HepG2 (cell line): ENCODE data around the gene RILPL1. TPM values are rescaled to one million over a fixed set of nuclear protein-coding genes. Genes with fewer than 3 reads are reported as not detected.

ENCODE experiments used
- ARID3A ChIP-seq: IDR thresholded peaks from 2 replicates; pipeline ENCODE4 v1.6.1; 2012; ENCODE audit warnings: low read depth, low read length, improper control_type of control experiment
- ARID4A ChIP-seq: sonication (generic); formaldehyde crosslinking; IDR thresholded peaks from 2 replicates; pipeline ENCODE4 v1.5.0; 2020; ENCODE audit warnings: mild to moderate bottlenecking, missing genetic modification reagents, borderline replicate concordance
- CBX2 ChIP-seq, 2 experiments: fragments of 200-600 bp in 1 of 2; sonication (generic); formaldehyde crosslinking in 1 of 2; IDR thresholded peaks; 2 replicates each; pipeline versions ENCODE4 v1.7.0 to v1.8.1; 2018 to 2022; ENCODE audit warnings: low read depth in 2 of 2, low read length in 1 of 2, mild to moderate bottlenecking in 1 of 2, missing genetic modification reagents in 1 of 2
- EZH2 ChIP-seq: conservative IDR thresholded peaks from 2 replicates; pipeline ENCODE4 v1.6.1; 2012; ENCODE audit warnings: mild to moderate bottlenecking, low read depth, low read length, moderate library complexity
- FOXK2 ChIP-seq: fragments of 450-650 bp; IDR thresholded peaks from 2 replicates; pipeline ENCODE4 v1.6.1; 2016
- HOMEZ ChIP-seq: IDR thresholded peaks from 2 replicates; pipeline ENCODE4 v1.6.1; 2016; ENCODE audit warnings: low read depth
- NCOA2 ChIP-seq: sonication (generic); formaldehyde crosslinking; IDR thresholded peaks from 2 replicates; pipeline ENCODE4 v1.8.0; 2022; ENCODE audit warnings: inconsistent platforms
- NFYC ChIP-seq: IDR thresholded peaks from 2 replicates; pipeline ENCODE4 v1.6.1; 2016; ENCODE audit warnings: missing genetic modification reagents, missing compliant biosample characterization
- PAXIP1 ChIP-seq: sonication (generic); formaldehyde crosslinking; conservative IDR thresholded peaks from 2 replicates; pipeline ENCODE4 v1.4.0; 2020; ENCODE audit warnings: mild to moderate bottlenecking, missing genetic modification reagents, moderate library complexity
- RCOR2 ChIP-seq: IDR thresholded peaks from 2 replicates; pipeline ENCODE4 v1.6.1; 2016; ENCODE audit warnings: missing biosample characterization, missing genetic modification reagents
- THAP9 ChIP-seq: sonication (generic); formaldehyde crosslinking; IDR thresholded peaks from 2 replicates; pipeline ENCODE4; 2020; ENCODE audit warnings: missing genetic modification reagents, mild to moderate bottlenecking, borderline replicate concordance
- TMF1 ChIP-seq: sonication (generic); formaldehyde crosslinking; IDR thresholded peaks from 2 replicates; pipeline ENCODE4 v1.8.1; 2022; ENCODE audit warnings: low read depth, missing genetic modification reagents
- ZMYM3 ChIP-seq: sonication (generic); formaldehyde crosslinking; IDR thresholded peaks from 2 replicates; pipeline ENCODE4 v1.5.1; 2020; ENCODE audit warnings: mild to moderate bottlenecking, missing genetic modification reagents
- ZNF432 ChIP-seq: sonication (generic); formaldehyde crosslinking; IDR thresholded peaks from 2 replicates; pipeline ENCODE4 v1.5.0; 2020; ENCODE audit warnings: missing genetic modification reagents, mild to moderate bottlenecking, borderline replicate concordance
- ZNF441 ChIP-seq: sonication (generic); formaldehyde crosslinking; IDR thresholded peaks from 2 replicates; pipeline ENCODE4 v1.7.0; 2021; ENCODE audit warnings: missing genetic modification reagents, borderline replicate concordance
- ZNF879 ChIP-seq: sonication (generic); formaldehyde crosslinking; IDR thresholded peaks from 2 replicates; pipeline ENCODE4 v1.8.1; 2023; ENCODE audit warnings: missing genetic modification reagents
- polyA plus RNA-seq, 8 experiments: library from polyadenylated mRNA; depleted of rRNA in 3 of 8; stranded (reverse) in 7 of 8; unstranded in 1 of 8; fragments of >200 nt; fragmentation: Illumina TruSeq in 4 of 8; extraction: Trizol in 4 of 8; gene quantifications; 2 replicates each; pipeline versions ENCODE4 v1.2.1 to v1.2.3, GENCODE V29; 2011 to 2016; ENCODE audit warnings: low read depth in 4 of 8, missing spikeins in 1 of 8, mixed read lengths in 1 of 8; ENCODE audit not compliant: insufficient read depth in 1 of 8
- total RNA-seq, 5 experiments: library from RNA; depleted of rRNA; stranded (reverse); fragments of >200 nt; fragmentation: Illumina TruSeq; extraction: Trizol; gene quantifications; 2 replicates each; pipeline ENCODE4 v1.2.3, GENCODE V29; 2016; ENCODE audit warnings: low read depth in 1 of 5

Gene RILPL1
- total and polyA plus RNA-seq, 2 of the 13 experiments (the other 11 are each of a cell fraction or from before 2014, with no cell fraction given) = 5.8 to 28.4 TPM

GRCh38 chr12:123449249-123449733 lies 84.2 kb downstream of the RILPL1 start (continued):
- TF ChIP-seq PAXIP1 (CRISPR knock-in tag) (0 out of 2 replicates have a peak, but pooled peaks have one; percentile 13), FOXK2 (no peak), ZNF432 (no peak), EZH2 (no peak), ARID3A (no peak), NFYC (CRISPR knock-in tag) (peak; percentile 14; the same call in 1 of the 2 replicates), HOMEZ (CRISPR knock-in tag) (peak; percentile 23; the same call in 1 of the 2 replicates), TMF1 (no peak), RCOR2 (no peak), ZNF879 (CRISPR knock-in tag) (no peak), CBX2 (IDR thresholded peaks at IDR 0.05; ENCODE audit: low read depth, low read length) (no peak), CBX2 (CRISPR knock-in tag; IDR thresholded peaks at IDR 0.05; ENCODE audit: low read depth) (no peak), ZNF441 (CRISPR knock-in tag) (no peak), ARID4A (no peak), NCOA2 (CRISPR knock-in tag) (no peak), ZMYM3 (peak; percentile 81), THAP9 (CRISPR knock-in tag) (no peak)
